Activated naive CD8-positive, alpha-beta T cell treated with anti-CD3 and anti-CD28 coated beads, Interleukin-2, amount 50 U/mL, for 24 hours (primary cell): Measurements from ENCODE around the gene DUSP23.

ENCODE experiments used
- ATAC-seq: fragments of 150-1000 bp; cut with Tn5 transposase; one replicate; pipeline ENCODE4 v1.10.0; 2021
- DNase-seq: peaks from one replicate; pipeline ENCODE4 v3.0.0; 2021
- H3K27ac Mint-ChIP-seq: one replicate; pipeline ENCODE4 v1.8.0; 2021; ENCODE audit warnings: mild to moderate bottlenecking, mixed read lengths
- H3K27me3 Mint-ChIP-seq: one replicate; pipeline ENCODE4 v1.8.0; 2021; ENCODE audit warnings: mixed read lengths
- H3K36me3 Mint-ChIP-seq: one replicate; pipeline ENCODE4 v1.8.0; 2021; ENCODE audit warnings: low read depth, mixed read lengths
- H3K4me1 Mint-ChIP-seq: one replicate; pipeline ENCODE4 v1.8.0; 2021; ENCODE audit warnings: mixed read lengths
- H3K4me3 Mint-ChIP-seq: one replicate; pipeline ENCODE4 v1.8.0; 2021; ENCODE audit warnings: mild to moderate bottlenecking, moderate library complexity, mixed read lengths
- H3K9me3 Mint-ChIP-seq: one replicate; pipeline ENCODE4 v1.8.0; 2021; ENCODE audit warnings: mixed read lengths

Gene DUSP23

GRCh38 chr1:159828581-159829272 lies 48.0 kb downstream of the DUSP23 start:
- Mint-ChIP-seq H3K36me3 (peaks cover 2% of the 10 kb centered on the region), H3K27me3 (no peaks in the 10 kb centered on the region), H3K4me3 (no peak overlapping the region), H3K27ac (no peak overlapping the region), H3K4me1 (peaks cover 50% of the 10 kb centered on the region), H3K9me3 (peaks cover 7% of the 10 kb centered on the region)
- no peak for ATAC-seq
- no peak for DNase-seq

GRCh38 chr1:159829273-159829634 lies 48.5 kb downstream of the DUSP23 start:
- ATAC-seq (peak; percentile 37), DNase-seq (no peak)
- Mint-ChIP-seq H3K27me3 (no peaks in the 10 kb centered on the region), H3K27ac (no peak overlapping the region), H3K4me1 (peaks cover 48% of the 10 kb centered on the region), H3K36me3 (peaks cover 2% of the 10 kb centered on the region), H3K9me3 (peaks cover 7% of the 10 kb centered on the region), H3K4me3 (no peak overlapping the region)

- DNase-seq (no peak), ATAC-seq (no peak)
- H3K4me1 Mint-ChIP-seq: peaks cover 42% of the 10 kb centered on the region
- peaks cover 2% of the 10 kb centered on the region for H3K36me3 Mint-ChIP-seq
- no peak overlapping the region for H3K4me3 Mint-ChIP-seq
- no peak overlapping the region for H3K27ac Mint-ChIP-seq
- H3K9me3 Mint-ChIP-seq: peaks cover 7% of the 10 kb centered on the region
- no peaks in the 10 kb centered on the region for H3K27me3 Mint-ChIP-seq
These were observed 49.2 kb downstream of the DUSP23 start for GRCh38 chr1:159829822-159830465.

- H3K27ac Mint-ChIP-seq: no peak overlapping the region
- no peak overlapping the region for H3K4me3 Mint-ChIP-seq
- H3K36me3 Mint-ChIP-seq: peaks cover 2% of the 10 kb centered on the region
- no peak for ATAC-seq
- peaks cover 35% of the 10 kb centered on the region for H3K4me1 Mint-ChIP-seq
- H3K9me3 Mint-ChIP-seq: peaks cover 7% of the 10 kb centered on the region
- H3K27me3 Mint-ChIP-seq: no peaks in the 10 kb centered on the region
- no peak for DNase-seq
These were observed 50.0 kb downstream of the DUSP23 start for GRCh38 chr1:159830722-159831121.

GRCh38 chr1:159831412-159832141 lies 50.8 kb downstream of the DUSP23 start:
- DNase-seq: no peak
- ATAC-seq: no peak
- H3K27ac Mint-ChIP-seq: no peak overlapping the region
- no peak overlapping the region for H3K4me3 Mint-ChIP-seq
- H3K4me1 Mint-ChIP-seq: peaks cover 26% of the 10 kb centered on the region
- peaks cover 3% of the 10 kb centered on the region for H3K36me3 Mint-ChIP-seq
- peaks cover 4% of the 10 kb centered on the region for H3K9me3 Mint-ChIP-seq
- H3K27me3 Mint-ChIP-seq: no peaks in the 10 kb centered on the region
